RPMI8226 (cell line): ENCODE data around the gene NTN1.

Experiments
- DNase-seq: peaks from one replicate; pipeline ENCODE4 v3.0.0-alpha.2; 2015

Gene NTN1

DNA sequence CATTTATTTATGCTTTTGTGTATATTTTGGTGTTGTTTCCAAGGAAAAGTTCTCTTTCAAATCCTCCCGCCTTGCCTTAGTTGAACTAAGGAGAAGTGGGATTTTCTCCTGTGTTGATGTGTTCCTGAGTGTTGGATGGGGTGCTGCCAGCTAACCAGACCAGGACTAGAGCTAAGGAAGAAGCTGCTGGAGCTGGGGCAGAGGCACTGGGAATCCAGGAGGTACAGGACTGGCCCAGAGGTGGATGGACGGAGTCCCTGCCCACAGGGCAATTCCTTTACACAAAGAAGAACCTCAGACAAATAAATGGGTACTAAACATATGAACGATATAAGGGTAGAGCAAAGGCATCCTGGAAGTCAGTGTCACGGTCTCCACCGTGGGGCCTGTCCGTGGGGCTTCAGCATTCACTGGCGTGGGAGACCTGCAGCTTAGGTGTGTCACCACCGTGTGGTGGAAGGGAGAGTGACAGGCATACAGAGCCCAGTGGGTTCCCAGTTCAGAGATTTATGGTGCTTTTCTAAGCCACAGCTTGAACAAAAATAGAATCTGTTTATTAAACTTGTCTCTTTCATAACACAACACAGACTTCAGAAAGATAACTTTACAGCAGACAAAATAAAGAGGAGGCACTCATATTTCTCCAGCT, 270.7 kb downstream of the NTN1 start:
- no peak for DNase-seq

DNA sequence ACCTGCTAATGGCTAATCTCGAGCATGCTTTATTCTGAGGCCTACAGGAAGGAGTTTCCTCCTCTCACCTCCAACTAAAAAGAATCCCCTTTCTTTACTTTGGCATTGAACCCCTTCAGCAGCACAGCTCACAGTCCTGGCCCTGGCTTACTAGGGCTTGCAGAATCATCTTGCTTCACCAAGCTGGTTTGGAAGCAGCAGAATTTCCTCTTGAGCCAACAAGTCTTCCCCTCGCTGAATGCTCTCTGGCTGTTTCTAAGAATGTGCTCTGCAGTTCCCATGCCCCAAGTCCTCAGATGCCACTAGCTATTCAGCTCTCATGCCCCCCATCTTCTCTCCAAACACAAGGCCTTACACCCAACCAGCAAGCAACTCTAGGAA, 271.2 kb downstream of the NTN1 start:
- DNase-seq, result no peak
